Mucosa of rectum (tissue), 2 donors: Measurements from ENCODE around the gene P4HTM.

ENCODE experiments used
- H3K27ac ChIP-seq, 2 donors: one replicate each; pipeline ENCODE4 v1.7.0; 2013; ENCODE audit warnings: inconsistent platforms in 2 of 2, low read depth in 2 of 2, low read length in 2 of 2
- H3K27me3 ChIP-seq, 2 donors: one replicate each; pipeline ENCODE4 v1.7.0; 2013; ENCODE audit warnings: low read length in 2 of 2; ENCODE audit not compliant: control insufficient read depth in 2 of 2, insufficient read depth in 2 of 2
- H3K36me3 ChIP-seq, 2 donors: one replicate each; pipeline ENCODE4 v1.7.0; 2013; ENCODE audit warnings: low read length in 2 of 2; ENCODE audit not compliant: control insufficient read depth in 2 of 2, insufficient read depth in 2 of 2
- H3K4me1 ChIP-seq, 2 donors: one replicate each; pipeline ENCODE4 v1.7.0; 2013; ENCODE audit warnings: low read length in 2 of 2, mild to moderate bottlenecking in 1 of 2; ENCODE audit not compliant: control insufficient read depth in 2 of 2, insufficient read depth in 2 of 2
- H3K4me3 ChIP-seq, 2 donors: one replicate each; pipeline ENCODE4 v1.7.0; 2013; ENCODE audit warnings: low read length in 2 of 2
- H3K9ac ChIP-seq, 2 donors: one replicate each; pipeline ENCODE4 v1.7.0; 2013; ENCODE audit warnings: low read length in 2 of 2, low read depth in 1 of 2, mild to moderate bottlenecking in 1 of 2
- H3K9me3 ChIP-seq, 2 donors: one replicate each; pipeline ENCODE4 v1.7.0; 2013; ENCODE audit warnings: low read length in 2 of 2; ENCODE audit not compliant: control insufficient read depth in 2 of 2
- donor health status: healthy.
- donor health status: Normal muscosa, but diverticular disease.

P4HTM gene

GRCh38 chr3:48962340-48962739 lies 27.7 kb upstream of the P4HTM start:
- Histone ChIP-seq H3K9ac (no peak overlapping the region), H3K27ac (no peak overlapping the region), H3K36me3 (peaks cover 18 to 28% of the 10 kb centered on the region in 2 donors), H3K4me1 (peaks cover 8 to 21% of the 10 kb centered on the region in 2 donors), H3K9me3 (no peaks in the 10 kb centered on the region), H3K4me3 (no peak overlapping the region), H3K27me3 (no peaks in the 10 kb centered on the region)

GRCh38 chr3:48962939-48963338 lies 27.1 kb upstream of the P4HTM start:
- Histone ChIP-seq H3K4me3 (no peak overlapping the region), H3K9me3 (no peaks in the 10 kb centered on the region), H3K9ac (no peak overlapping the region), H3K4me1 (peaks cover 8 to 22% of the 10 kb centered on the region in 2 donors), H3K36me3 (peaks cover 22 to 27% of the 10 kb centered on the region in 2 donors), H3K27ac (no peak overlapping the region), H3K27me3 (no peaks in the 10 kb centered on the region)

GRCh38 chr3:48963591-48963990 lies 26.4 kb upstream of the P4HTM start:
- Histone ChIP-seq H3K36me3 (peaks cover 27 to 29% of the 10 kb centered on the region in 2 donors), H3K27me3 (no peaks in the 10 kb centered on the region), H3K4me3 (no peak overlapping the region), H3K27ac (no peak overlapping the region), H3K9me3 (no peaks in the 10 kb centered on the region), H3K4me1 (peaks cover 8 to 22% of the 10 kb centered on the region in 2 donors), H3K9ac (no peak overlapping the region)

- peaks cover 44 to 46% of the 10 kb centered on the region in 2 donors for H3K36me3 ChIP-seq
- H3K4me1 ChIP-seq: peaks cover 8 to 22% of the 10 kb centered on the region in 2 donors
- peak overlapping the region; percentile 13 to 35 for H3K27ac ChIP-seq
- peak overlapping the region in 1 of 2 donors; percentile 3 for H3K9ac ChIP-seq
- no peaks in the 10 kb centered on the region for H3K9me3 ChIP-seq
- no peaks in the 10 kb centered on the region for H3K27me3 ChIP-seq
- no peak overlapping the region for H3K4me3 ChIP-seq
These were observed 23.7 kb upstream of the P4HTM start for GRCh38 chr3:48966367-48966766.

GRCh38 chr3:48966876-48967361 lies 23.1 kb upstream of the P4HTM start:
- Histone ChIP-seq H3K27me3 (no peaks in the 10 kb centered on the region), H3K9ac (no peak overlapping the region), H3K27ac (peak overlapping the region; percentile 13 to 35), H3K4me1 (peaks cover 8 to 22% of the 10 kb centered on the region in 2 donors), H3K4me3 (peak overlapping the region; percentile 34 to 42), H3K36me3 (peaks cover 48 to 49% of the 10 kb centered on the region in 2 donors), H3K9me3 (no peaks in the 10 kb centered on the region)

- H3K4me3 ChIP-seq: no peak overlapping the region
- H3K9ac ChIP-seq: no peak overlapping the region
- H3K36me3 ChIP-seq: peaks cover 62 to 69% of the 10 kb centered on the region in 2 donors
- no peak overlapping the region for H3K27ac ChIP-seq
- H3K27me3 ChIP-seq: no peaks in the 10 kb centered on the region
- no peaks in the 10 kb centered on the region for H3K9me3 ChIP-seq
- H3K4me1 ChIP-seq: peaks cover 8 to 19% of the 10 kb centered on the region in 2 donors
These were observed 19.5 kb upstream of the P4HTM start for GRCh38 chr3:48970586-48970985.

GRCh38 chr3:48974076-48974864 lies 15.8 kb upstream of the P4HTM start:
- Histone ChIP-seq H3K9me3 (no peaks in the 10 kb centered on the region), H3K36me3 (peaks cover 60 to 76% of the 10 kb centered on the region in 2 donors), H3K27me3 (no peaks in the 10 kb centered on the region), H3K4me1 (no peaks in the 10 kb centered on the region), H3K9ac (no peak overlapping the region), H3K4me3 (no peak overlapping the region), H3K27ac (no peak overlapping the region)

- Histone ChIP-seq H3K9me3 (no peaks in the 10 kb centered on the region), H3K4me3 (no peak overlapping the region), H3K9ac (no peak overlapping the region), H3K27ac (no peak overlapping the region), H3K27me3 (no peaks in the 10 kb centered on the region), H3K36me3 (peaks cover 53 to 80% of the 10 kb centered on the region in 2 donors), H3K4me1 (no peaks in the 10 kb centered on the region)
These were observed 10.6 kb upstream of the P4HTM start for GRCh38 chr3:48979451-48979850.

GRCh38 chr3:48980295-48980694 lies 9.7 kb upstream of the P4HTM start:
- no peaks in the 10 kb centered on the region for H3K4me1 ChIP-seq
- H3K4me3 ChIP-seq: no peak overlapping the region
- no peaks in the 10 kb centered on the region for H3K27me3 ChIP-seq
- H3K9me3 ChIP-seq: no peaks in the 10 kb centered on the region
- peaks cover 49 to 77% of the 10 kb centered on the region in 2 donors for H3K36me3 ChIP-seq
- no peak overlapping the region for H3K9ac ChIP-seq
- no peak overlapping the region for H3K27ac ChIP-seq

- Histone ChIP-seq H3K4me3 (no peak overlapping the region), H3K9ac (no peak overlapping the region), H3K4me1 (no peaks in the 10 kb centered on the region), H3K27ac (no peak overlapping the region), H3K27me3 (no peaks in the 10 kb centered on the region), H3K36me3 (peaks cover 43 to 65% of the 10 kb centered on the region in 2 donors), H3K9me3 (no peaks in the 10 kb centered on the region)
These were observed 8.0 kb upstream of the P4HTM start for GRCh38 chr3:48982016-48982415.
